ENCODE measurements around the gene KLHL34.

Gene KLHL34

GRCh38 chrX:21678048-21678612 lies 20.0 kb upstream of the KLHL34 start:
- Histone ChIP-seq H2AFZ (ENCODE audit: low read length) (no peak overlapping the region), H4K20me1 (ENCODE audit: insufficient read depth, low read length) (no peaks in the 10 kb centered on the region), H3K27me3 (ENCODE audit: insufficient read depth, low read length) (no peaks in the 10 kb centered on the region), H3K4me3 (ENCODE audit: low read depth, low read length, poor library complexity, severe bottlenecking) (no peak overlapping the region), H3K9me3 (ENCODE audit: low read length) (no peaks in the 10 kb centered on the region), H3K27ac (ENCODE audit: low read depth, low read length, poor library complexity, severe bottlenecking) (no peak overlapping the region), H3K4me1 (ENCODE audit: insufficient read depth, low read length, severe bottlenecking) (no peaks in the 10 kb centered on the region), H3K79me2 (ENCODE audit: insufficient read depth, low read length) (no peaks in the 10 kb centered on the region), H3K9me2 (ENCODE audit: low read depth, low read length) (no peaks in the 10 kb centered on the region), H3F3A (ENCODE audit: insufficient read depth, low read length) (no peaks in the 10 kb centered on the region), H3K9ac (ENCODE audit: low read length) (no peak overlapping the region), H3K36me3 (ENCODE audit: insufficient read depth, low read length) (no peaks in the 10 kb centered on the region), H3K4me2 (ENCODE audit: low read length) (no peak overlapping the region)
- no peak for TF ChIP-seq EZH2 (IDR thresholded peaks at IDR 0.05; ENCODE audit: borderline replicate concordance, low read length)
- no peak for TF ChIP-seq CTCF (IDR thresholded peaks at IDR 0.05; ENCODE audit: low read length)

DNA sequence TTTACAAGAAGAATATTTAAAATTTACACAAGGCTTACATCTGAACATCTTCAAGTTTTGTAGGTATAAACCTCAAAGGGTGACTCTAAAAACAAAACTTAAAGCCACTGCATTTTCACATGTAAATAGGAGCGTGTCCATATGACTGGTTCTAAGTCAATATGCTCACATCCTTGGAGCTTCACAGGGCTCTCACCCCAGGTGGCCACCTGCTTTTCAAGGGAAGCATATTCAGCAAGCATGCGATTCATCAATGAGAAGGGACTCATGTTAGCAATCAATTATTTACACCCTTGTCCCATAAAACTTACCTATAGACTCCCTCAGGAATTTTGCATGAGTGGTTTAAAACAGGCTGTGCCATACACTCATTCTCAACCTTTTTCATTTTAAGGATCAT lies 17.8 kb upstream of the KLHL34 start:
- no peaks in the 10 kb centered on the region for H4K20me1 ChIP-seq (ENCODE audit: insufficient read depth, low read length)

DNA sequence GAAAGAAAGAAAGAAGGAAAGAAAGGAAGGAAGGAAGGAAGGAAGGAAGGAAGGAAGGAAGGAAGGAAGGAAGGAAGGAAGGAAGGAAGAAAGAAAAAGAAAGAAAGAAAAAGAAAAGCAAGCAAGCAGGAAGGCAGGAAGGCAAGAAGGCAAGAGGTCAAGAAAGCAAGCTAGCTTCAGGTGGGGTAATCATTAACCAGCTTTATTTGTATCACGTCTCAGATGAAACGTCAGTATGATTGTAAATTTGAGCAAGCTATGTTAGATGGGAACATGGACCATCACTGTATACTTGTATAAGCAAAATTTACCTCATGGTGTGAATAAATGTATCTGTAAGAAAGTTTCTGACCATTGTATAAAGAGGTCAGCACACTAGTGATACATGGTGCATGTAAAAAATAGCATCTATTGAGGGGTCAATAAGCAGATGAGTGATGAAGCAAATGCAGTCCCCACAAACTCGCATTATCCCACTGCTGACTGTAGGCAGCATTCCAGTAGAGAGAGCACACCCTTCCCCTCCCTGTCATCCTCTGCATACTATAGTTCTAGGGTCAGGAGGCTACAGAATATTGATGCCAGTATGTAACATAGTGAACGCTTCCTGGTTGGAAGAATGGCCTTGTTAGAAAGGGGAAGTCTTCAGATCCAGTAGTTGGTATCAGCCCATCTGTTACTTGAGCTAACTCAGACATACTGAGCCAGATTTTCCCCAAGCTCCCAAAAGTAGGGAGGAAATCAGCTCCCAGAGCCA lies 16.5 kb upstream of the KLHL34 start:
- Histone ChIP-seq H3K4me3 (ENCODE audit: low read depth, low read length, poor library complexity, severe bottlenecking) (no peak overlapping the region), H3K27ac (ENCODE audit: low read depth, low read length, poor library complexity, severe bottlenecking) (no peak overlapping the region)

More for the DNA sequence above, 17.8 kb upstream of the KLHL34 start:
- Histone ChIP-seq H3K9me3 (ENCODE audit: low read length) (no peaks in the 10 kb centered on the region), H3K9me2 (ENCODE audit: low read depth, low read length) (no peaks in the 10 kb centered on the region), H3K27me3 (ENCODE audit: insufficient read depth, low read length) (no peaks in the 10 kb centered on the region), H3K9ac (ENCODE audit: low read length) (no peak overlapping the region), H3K4me2 (ENCODE audit: low read length) (no peak overlapping the region), H3K4me3 (ENCODE audit: low read depth, low read length, poor library complexity, severe bottlenecking) (no peak overlapping the region), H3K79me2 (ENCODE audit: insufficient read depth, low read length) (no peaks in the 10 kb centered on the region), H3K27ac (ENCODE audit: low read depth, low read length, poor library complexity, severe bottlenecking) (no peak overlapping the region), H2AFZ (ENCODE audit: low read length) (no peak overlapping the region), H3K4me1 (ENCODE audit: insufficient read depth, low read length, severe bottlenecking) (no peaks in the 10 kb centered on the region), H3F3A (ENCODE audit: insufficient read depth, low read length) (no peaks in the 10 kb centered on the region), H3K36me3 (ENCODE audit: insufficient read depth, low read length) (no peaks in the 10 kb centered on the region)
- TF ChIP-seq EZH2 (IDR thresholded peaks at IDR 0.05; ENCODE audit: borderline replicate concordance, low read length) (no peak), CTCF (IDR thresholded peaks at IDR 0.05; ENCODE audit: low read length) (no peak)

More for the DNA sequence above, 16.5 kb upstream of the KLHL34 start:
- Histone ChIP-seq H3K36me3 (ENCODE audit: insufficient read depth, low read length) (no peaks in the 10 kb centered on the region), H3K9ac (ENCODE audit: low read length) (no peak overlapping the region), H3F3A (ENCODE audit: insufficient read depth, low read length) (no peaks in the 10 kb centered on the region), H3K9me2 (ENCODE audit: low read depth, low read length) (no peaks in the 10 kb centered on the region), H3K4me2 (ENCODE audit: low read length) (no peak overlapping the region), H3K79me2 (ENCODE audit: insufficient read depth, low read length) (no peaks in the 10 kb centered on the region), H2AFZ (ENCODE audit: low read length) (no peak overlapping the region), H3K27me3 (ENCODE audit: insufficient read depth, low read length) (no peaks in the 10 kb centered on the region), H4K20me1 (ENCODE audit: insufficient read depth, low read length) (no peaks in the 10 kb centered on the region), H3K4me1 (ENCODE audit: insufficient read depth, low read length, severe bottlenecking) (no peaks in the 10 kb centered on the region), H3K9me3 (ENCODE audit: low read length) (no peaks in the 10 kb centered on the region)
- TF ChIP-seq EZH2 (IDR thresholded peaks at IDR 0.05; ENCODE audit: borderline replicate concordance, low read length) (no peak), CTCF (IDR thresholded peaks at IDR 0.05; ENCODE audit: low read length) (no peak)
